Vagina (tissue), 2 donors: ENCODE measurements around the gene ABCA2. TPM values are rescaled to one million over a fixed set of nuclear protein-coding genes. Genes with fewer than 3 reads are reported as not detected.
A peak's percentile ranks its signal among the peaks of the same experiment; 100 is the strongest.

Experiments
- DNase-seq, 2 donors: peaks; one replicate each; pipeline ENCODE4 v3.0.0-alpha.2; 2017; ENCODE audit errors: extremely low spot score in 2 of 2
- H3K27ac ChIP-seq: fragments of 200-600 bp; sonication (generic); one replicate; pipeline ENCODE4 v1.5.1; 2019
- H3K27me3 ChIP-seq: fragments of 200-600 bp; sonication (generic); one replicate; pipeline ENCODE4 v1.5.1; 2019
- H3K36me3 ChIP-seq, 2 donors: fragments of 200-600 bp; sonication (generic); one replicate each; pipeline ENCODE4 v1.5.1; 2017 to 2019
- H3K4me1 ChIP-seq: fragments of 200-600 bp; sonication (generic); one replicate; pipeline ENCODE4 v1.5.1; 2019
- H3K4me3 ChIP-seq, 2 donors: fragments of 200-600 bp; sonication (generic); 1 replicate in 1 of 2; 2 replicates in 1 of 2; pipeline ENCODE4 v1.5.1; 2016 to 2019
- H3K9me3 ChIP-seq: fragments of 200-600 bp; sonication (generic); one replicate; pipeline ENCODE4 v1.5.1; 2019
- CTCF ChIP-seq, 3 experiments: fragments of 450-650 bp in 2 of 3; fragments of 200-600 bp in 1 of 3; sonication (generic) in 1 of 3; IDR thresholded peaks; one replicate each; pipeline ENCODE4 v1.5.1; 2017 to 2019; ENCODE audit warnings: antibody characterized with exemption in 3 of 3, mild to moderate bottlenecking in 2 of 3, moderate library complexity in 2 of 3
- POLR2A ChIP-seq, 2 donors: fragments of 450-650 bp; IDR thresholded peaks; one replicate each; pipeline ENCODE4 v1.6.1; 2017; ENCODE audit warnings: antibody characterized with exemption in 2 of 2, mild to moderate bottlenecking in 2 of 2, moderate library complexity in 2 of 2
- POLR2AphosphoS5 ChIP-seq, 2 donors: sonication (generic); formaldehyde crosslinking; IDR thresholded peaks; one replicate each; pipeline ENCODE4 v1.9.0; 2017; ENCODE audit warnings: antibody characterized with exemption in 2 of 2, mild to moderate bottlenecking in 2 of 2, low read depth in 1 of 2; ENCODE audit not compliant: insufficient read depth in 1 of 2
- intact Hi-C: fragments of 100-400 bp; cut with DNase I; formaldehyde crosslinking; loops from one replicate; pipeline ENCODE4 v1.15.1; 2023
- total RNA-seq: library from RNA; depleted of rRNA; stranded (reverse); fragments of >200 nt; gene quantifications from one replicate; pipeline ENCODE4 v1.2.3, GENCODE V29; 2016

Gene ABCA2
- total RNA-seq: 44.0 TPM

GRCh38 chr9:137027369-137028262, at the start of gene ABCA2:
Gene ABCA2, minus strand, starts transcription at chr9:137028237. Its CDS starts 97 bp downstream, at chr9:137028140.
- H3K4me1 ChIP-seq: peaks cover 40% of the 10 kb centered on the region
- no peak for DNase-seq
- intact Hi-C loops: loop anchor here (2.0 to 5.0 kb wide), 2 partner anchors 85 to 237 kb away; partner anchors contain the start of genes FBXW5 and TMEM141

GRCh38 chr9:137077010-137077747, 49.1 kb upstream of the ABCA2 start, which contains the start of gene UAP1L1:
Gene UAP1L1, plus strand, starts transcription at chr9:137077517. Its CDS starts 16 bp downstream, at chr9:137077533.
- peak within 1 kb of the TSS; percentile 68 to 77 for H3K4me3 ChIP-seq
- no peak for DNase-seq
- TF ChIP-seq POLR2AphosphoS5 (IDR thresholded peaks at IDR 0.05; ENCODE audit: insufficient read depth in 1 of 2, low read depth in 1 of 2): peak; percentile 24 to 43
- TF ChIP-seq POLR2A (IDR thresholded peaks at IDR 0.05): peak in 1 of 2 donors; percentile 66
- no peak for TF ChIP-seq CTCF (IDR thresholded peaks at IDR 0.05)
- H3K4me1 ChIP-seq: peaks cover 25% of the 10 kb centered on the region
- H3K27ac ChIP-seq: peak within 1 kb of the TSS; percentile 77
- no peaks in the 10 kb centered on the region for H3K27me3 ChIP-seq
- intact Hi-C loops: no loop called here
- H3K9me3 ChIP-seq: no peaks in the 10 kb centered on the region
- H3K36me3 ChIP-seq: peaks cover 0 to 34% of the 10 kb centered on the region in 2 donors

More at GRCh38 chr9:137027369-137028262, at the start of gene ABCA2:
- no peaks in the 10 kb centered on the region for H3K9me3 ChIP-seq
- no peaks in the 10 kb centered on the region for H3K36me3 ChIP-seq
- peak within 1 kb of the TSS; percentile 77 for H3K27ac ChIP-seq
- peak within 1 kb of the TSS; percentile 67 to 76 for H3K4me3 ChIP-seq
- TF ChIP-seq CTCF (IDR thresholded peaks at IDR 0.05) (no peak), POLR2A (IDR thresholded peaks at IDR 0.05) (no peak), POLR2AphosphoS5 (IDR thresholded peaks at IDR 0.05; ENCODE audit: insufficient read depth in 1 of 2, low read depth in 1 of 2) (no peak)
- no peaks in the 10 kb centered on the region for H3K27me3 ChIP-seq

- no peak for DNase-seq
- TF ChIP-seq POLR2AphosphoS5 (IDR thresholded peaks at IDR 0.05; ENCODE audit: insufficient read depth in 1 of 2, low read depth in 1 of 2): no peak
- no peak for TF ChIP-seq POLR2A (IDR thresholded peaks at IDR 0.05)
- TF ChIP-seq CTCF (IDR thresholded peaks at IDR 0.05): no peak
Measured at GRCh38 chr9:137076636-137077009, 48.6 kb upstream of the ABCA2 start.

GRCh38 chr9:137075275-137075775, 47.3 kb upstream of the ABCA2 start:
- Histone ChIP-seq H3K4me3 (no peak overlapping the region), H3K36me3 (peaks cover 0 to 18% of the 10 kb centered on the region in 2 donors), H3K4me1 (peaks cover 34% of the 10 kb centered on the region), H3K27ac (no peak overlapping the region), H3K9me3 (no peaks in the 10 kb centered on the region), H3K27me3 (no peaks in the 10 kb centered on the region)
- no peak for DNase-seq
- TF ChIP-seq CTCF (IDR thresholded peaks at IDR 0.05) (no peak), POLR2A (IDR thresholded peaks at IDR 0.05) (no peak), POLR2AphosphoS5 (IDR thresholded peaks at IDR 0.05; ENCODE audit: insufficient read depth in 1 of 2, low read depth in 1 of 2) (no peak)
- intact Hi-C loops: no loop called here

More at GRCh38 chr9:137076636-137077009, 48.6 kb upstream of the ABCA2 start:
- intact Hi-C loops: no loop called here
- no peaks in the 10 kb centered on the region for H3K27me3 ChIP-seq
- H3K27ac ChIP-seq: peak overlapping the region; percentile 77
- peak overlapping the region; percentile 68 to 77 for H3K4me3 ChIP-seq
- H3K9me3 ChIP-seq: no peaks in the 10 kb centered on the region
- peaks cover 25% of the 10 kb centered on the region for H3K4me1 ChIP-seq
- peaks cover 0 to 29% of the 10 kb centered on the region in 2 donors for H3K36me3 ChIP-seq
